ENCODE results near the gene PTPA.

The PTPA gene

DNA sequence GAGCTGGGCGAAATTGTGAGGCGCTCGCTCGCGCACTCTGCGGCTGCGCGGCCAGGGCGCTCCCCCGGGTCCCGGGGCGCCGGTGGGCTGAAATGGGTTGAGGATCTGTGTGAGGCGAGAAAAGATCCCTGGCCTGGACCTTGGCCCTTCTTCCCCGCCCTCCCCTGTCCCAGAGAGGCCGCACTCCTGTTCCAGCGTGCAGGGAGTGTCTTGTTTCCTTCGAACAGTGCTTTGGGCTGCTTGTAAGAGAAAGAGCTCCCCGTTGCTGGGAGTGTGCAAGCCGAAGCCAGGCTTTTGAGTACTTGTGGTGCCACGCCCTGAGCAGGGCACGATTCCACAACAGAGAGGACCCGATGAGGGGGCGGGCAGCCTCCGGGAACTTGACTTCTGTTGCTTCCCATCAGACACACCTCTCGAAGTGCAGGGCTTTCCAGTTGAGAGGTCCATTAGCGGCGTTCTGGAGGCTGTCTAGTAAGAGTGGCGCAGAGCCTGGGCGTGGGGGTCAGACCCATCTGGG lies 29.8 kb upstream of the PTPA start:
- DNase-seq (ENCODE audit: low read depth in 2 of 2): peak; percentile 9 to 16

DNA sequence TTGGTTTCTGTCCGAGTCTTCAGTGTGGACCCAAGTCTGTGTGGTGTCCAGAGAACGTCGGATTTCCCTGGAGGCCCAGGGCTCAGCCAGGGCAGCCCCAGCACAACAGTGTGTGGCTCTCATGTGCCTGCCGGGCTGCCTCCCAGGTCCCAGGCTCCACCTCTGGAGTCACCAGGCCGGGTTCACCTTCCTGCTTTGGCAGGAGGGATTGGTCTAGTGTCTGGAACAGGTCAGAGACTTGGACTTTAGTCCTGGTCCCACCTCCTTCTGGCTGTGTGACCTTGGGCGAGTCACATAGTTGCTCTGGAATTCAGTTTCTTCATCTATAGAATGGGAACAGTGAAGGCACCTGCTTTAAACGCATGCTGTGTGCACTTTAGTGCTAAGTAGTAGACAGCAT lies 27.1 kb upstream of the PTPA start:
- no peak for DNase-seq (ENCODE audit: low read depth in 2 of 2)

DNA sequence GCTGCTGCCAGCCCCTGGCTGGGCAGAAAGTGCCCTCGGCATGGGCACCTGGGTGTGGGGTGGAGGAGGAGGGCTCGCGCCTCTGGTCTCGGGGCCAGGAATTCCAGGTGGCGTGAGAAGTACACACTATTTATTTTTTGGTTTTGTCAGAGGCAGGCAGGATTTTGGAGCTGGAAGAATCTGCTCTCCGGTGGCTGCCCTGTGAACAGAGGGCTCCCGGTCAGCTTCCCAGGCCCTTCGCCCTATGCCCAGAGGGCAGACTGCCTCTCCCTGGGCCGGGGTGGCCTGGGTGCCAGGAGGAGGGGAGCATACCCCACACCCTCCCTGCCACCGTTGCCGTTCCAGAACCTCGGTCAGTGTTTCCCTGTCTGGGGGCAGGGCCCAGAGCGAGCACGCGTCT lies 22.0 kb upstream of the PTPA start:
- no peak for DNase-seq (ENCODE audit: low read depth in 2 of 2)

DNA sequence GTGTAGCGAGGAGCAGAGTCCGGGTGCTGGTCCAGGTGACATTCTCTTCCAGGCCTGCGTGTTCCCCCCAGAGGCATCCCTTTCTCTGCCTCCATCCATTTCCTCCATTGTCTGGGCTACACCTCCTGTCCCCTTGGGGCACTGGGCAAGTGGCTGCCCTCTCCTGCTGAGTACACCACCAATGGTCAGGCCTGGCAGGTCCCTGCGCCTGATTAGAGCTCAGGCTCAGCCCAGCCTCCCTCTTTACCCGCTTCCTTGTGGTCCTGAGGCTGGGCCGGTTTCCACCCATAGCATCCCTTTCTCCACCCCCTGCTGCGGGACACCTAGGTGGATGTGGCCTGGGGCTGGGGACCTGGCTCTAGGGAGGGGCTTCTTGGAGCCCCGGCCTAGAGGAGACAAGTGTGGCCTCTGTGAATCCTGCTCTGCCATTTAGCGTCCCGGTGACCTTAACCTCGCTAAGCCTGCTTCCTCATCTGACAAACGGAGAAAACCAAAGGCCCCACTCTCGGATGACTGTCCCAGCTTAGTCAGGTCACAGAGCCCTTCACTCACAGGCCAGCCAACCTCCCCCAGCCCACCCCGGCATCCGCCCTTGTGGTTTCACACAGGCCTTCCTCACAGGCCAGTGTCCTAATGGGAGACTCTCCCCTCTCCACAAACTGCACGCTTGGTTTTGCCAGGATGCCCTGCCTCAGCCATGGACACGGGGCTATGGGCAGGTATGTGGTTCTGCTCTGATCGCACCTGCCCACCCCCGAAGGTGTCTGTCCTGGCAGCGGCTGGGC lies 17.4 kb upstream of the PTPA start:
- no peak for DNase-seq (ENCODE audit: low read depth in 2 of 2)

DNA sequence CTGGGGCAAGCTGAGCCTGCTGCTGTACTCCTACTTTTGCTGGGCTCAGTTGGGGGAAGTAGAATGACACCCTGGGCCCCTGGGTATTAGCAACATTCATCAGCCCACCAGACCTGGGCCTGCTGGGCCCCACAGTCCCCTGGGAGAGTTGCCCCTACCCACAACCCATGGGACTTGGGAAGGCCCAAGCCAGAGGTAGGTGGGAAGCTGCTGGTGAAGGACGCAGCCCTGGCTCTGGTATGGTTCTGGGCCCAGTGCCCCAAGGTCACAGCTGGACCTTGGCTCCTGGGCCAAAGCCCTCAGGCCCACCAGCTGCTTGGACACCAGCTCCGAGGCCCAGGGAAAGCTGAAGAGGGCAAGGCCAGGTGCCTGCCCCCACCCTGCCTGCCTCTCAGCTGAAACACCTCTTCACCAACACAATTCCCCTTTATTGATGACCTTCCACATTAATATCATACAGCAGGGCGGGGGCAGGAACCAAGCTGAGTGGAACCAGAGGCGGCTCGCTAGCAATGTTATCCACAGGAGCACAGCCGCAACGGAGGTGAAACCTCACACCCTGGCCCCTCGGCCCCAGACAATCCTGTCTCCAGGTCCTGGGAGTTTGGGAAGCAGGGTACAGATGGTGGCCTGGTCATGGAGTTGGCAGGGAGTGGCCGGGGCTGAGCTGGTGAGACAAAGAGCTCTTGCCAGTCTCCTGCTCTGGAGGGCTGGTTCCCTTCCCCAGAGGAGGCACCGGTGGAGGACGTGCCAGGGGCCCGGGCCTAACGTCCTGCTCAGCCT lies 16.6 kb upstream of the PTPA start:
- no peak for DNase-seq (ENCODE audit: low read depth in 2 of 2)

DNA sequence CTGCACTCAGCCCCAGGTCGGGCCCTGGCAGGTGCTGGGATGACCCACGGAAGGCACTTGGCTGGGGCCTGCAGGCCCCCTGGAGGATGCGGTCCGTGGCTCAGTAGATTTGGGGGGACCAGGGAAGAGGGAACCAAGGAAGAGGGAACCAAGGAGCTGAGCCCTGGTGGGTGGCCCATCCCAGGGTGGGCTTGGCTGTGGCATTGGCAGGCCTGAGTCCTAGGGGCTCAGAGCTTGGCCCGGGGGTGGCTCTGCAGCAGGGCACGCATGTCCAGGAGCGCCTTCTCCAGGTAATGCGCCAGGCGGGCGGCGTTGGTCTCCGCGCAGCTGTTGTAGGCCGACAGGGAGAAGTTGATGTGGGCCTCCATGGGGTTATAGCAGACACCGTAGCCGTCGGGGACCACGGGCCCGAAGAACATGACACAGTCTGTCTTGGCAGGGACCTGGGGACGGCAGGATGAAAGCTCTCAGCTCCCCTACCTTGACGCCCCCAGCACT lies 16.0 kb upstream of the PTPA start:
- no peak for DNase-seq (ENCODE audit: low read depth in 2 of 2)

DNA sequence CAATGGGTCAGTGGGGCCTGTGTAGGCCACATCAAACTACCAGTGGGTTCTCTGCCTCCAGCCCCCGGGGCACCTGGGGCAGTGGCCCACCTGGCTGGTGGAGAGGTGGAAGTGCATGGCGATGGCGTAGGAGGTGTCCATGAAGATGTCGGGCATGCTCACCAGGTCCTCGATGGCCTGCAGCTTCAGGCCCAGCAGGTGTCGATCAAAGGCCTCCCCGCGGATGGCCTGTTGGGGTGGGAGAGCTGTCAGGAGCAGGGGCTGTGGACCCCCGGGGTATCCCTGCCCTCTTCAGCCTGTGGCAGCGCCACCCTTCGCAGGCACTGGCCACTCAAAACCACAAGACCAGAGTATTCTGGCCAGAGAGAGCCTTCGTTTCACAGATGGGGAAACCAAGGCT lies 15.3 kb upstream of the PTPA start:
- DNase-seq (ENCODE audit: low read depth in 2 of 2): no peak

DNA sequence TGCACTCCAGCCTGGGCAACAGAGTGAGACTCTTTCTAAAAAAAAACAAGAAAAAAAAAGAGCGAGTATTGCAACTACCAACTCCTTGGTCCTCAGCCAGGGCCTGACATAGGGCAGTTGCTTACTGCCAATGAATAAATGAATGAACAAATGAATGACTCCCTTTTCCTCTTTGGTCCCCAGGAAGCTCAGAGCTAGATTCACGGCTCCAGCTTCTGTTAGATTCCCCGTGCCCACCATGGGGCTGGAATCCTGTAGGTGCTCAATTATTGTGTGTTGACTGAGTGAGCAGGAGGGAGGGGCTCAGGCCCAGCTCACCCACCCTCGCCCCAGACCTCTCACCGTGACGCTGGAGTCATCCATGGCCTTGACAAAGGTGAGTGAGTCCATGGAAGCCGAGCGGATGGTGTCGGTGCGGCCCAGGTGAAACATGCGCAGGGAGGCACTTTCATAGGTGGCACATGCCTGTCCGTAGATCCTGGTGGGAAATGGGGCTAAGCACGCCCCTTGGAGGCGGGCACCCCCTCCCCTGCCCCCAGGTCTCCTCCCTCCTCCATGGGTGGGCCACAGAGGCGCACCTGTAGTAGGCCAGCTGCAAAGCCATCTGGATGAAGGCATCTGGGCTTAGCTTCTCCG lies 13.4 kb upstream of the PTPA start:
- DNase-seq (ENCODE audit: low read depth in 2 of 2): no peak

DNA sequence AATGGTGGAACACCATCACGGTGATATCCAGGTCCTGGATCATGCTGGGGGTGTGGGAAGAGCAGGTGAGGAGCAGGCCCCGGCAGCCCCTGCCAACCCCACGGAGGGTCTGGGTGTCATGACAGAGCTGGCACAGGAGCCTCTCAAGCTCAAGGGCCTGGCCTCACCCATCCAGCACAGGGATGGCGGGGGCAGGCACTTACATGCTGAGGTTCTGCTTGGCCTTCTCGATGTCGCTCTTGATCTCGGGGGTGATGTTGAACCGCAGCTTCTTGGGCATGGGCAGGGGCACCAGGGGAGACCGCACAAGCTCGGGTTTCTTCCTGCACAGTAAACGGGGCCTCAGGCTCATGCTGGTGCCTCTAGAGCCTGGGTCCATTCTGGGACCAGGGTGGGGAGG lies 12.9 kb upstream of the PTPA start:
- DNase-seq (ENCODE audit: low read depth in 2 of 2): no peak

DNA sequence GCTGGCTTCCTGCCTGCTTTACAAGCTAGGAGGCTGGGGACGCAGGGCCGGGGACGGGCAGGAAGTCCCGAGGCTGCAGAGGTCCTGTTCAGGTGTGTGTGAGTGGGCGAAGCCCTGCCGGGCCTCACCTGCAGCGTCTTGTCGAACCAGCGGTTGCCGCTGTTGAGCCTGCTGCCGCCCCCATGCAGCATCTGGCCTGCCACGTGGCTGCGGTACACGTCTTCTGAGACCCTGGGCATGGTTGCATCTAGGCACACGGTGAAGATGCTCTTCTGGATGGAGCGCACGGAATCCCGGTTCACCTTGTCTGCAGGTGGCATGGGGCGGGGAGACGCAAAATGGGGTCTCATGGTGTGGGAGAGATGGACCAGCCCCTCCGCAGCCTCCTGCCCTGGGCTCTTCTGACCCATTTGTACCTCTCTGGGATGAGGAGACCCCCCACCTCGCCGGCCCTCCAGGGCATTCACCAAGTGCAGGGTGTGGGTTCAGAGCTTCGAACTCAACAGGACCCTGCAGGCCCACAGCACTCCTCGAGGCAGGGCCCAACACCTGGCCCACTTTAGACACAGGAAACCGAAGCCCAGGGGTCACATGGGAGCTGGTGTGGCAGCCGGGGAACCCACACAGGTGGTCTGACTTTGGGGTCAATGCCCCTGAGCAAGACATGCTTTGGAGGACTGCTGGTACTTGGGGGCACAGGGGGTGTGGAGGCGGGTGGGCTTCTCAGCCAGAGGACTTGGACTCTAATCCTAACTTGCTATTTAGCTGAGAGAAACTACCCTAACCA lies 10.6 kb upstream of the PTPA start:
- no peak for DNase-seq (ENCODE audit: low read depth in 2 of 2)

DNA sequence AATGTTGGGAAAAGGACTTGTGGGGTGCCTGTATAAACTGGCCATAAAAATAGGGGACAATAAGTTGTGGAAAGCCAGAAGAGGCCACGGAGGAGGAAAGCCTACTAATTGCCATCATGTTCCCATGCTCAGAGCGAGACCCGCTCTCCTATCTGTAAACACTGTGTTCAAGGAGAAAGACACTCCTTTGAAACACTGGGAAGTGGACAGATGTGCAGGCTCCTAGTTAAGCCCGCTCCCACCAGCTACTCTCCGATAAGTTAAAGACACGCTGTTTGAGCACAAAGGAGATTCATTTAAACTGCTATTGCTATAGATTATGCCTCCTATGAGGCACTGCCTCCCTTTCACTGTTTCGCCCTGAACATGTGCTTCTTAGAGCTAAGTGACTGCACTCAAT lies 9.9 kb upstream of the PTPA start:
- no peak for DNase-seq (ENCODE audit: low read depth in 2 of 2)

DNA sequence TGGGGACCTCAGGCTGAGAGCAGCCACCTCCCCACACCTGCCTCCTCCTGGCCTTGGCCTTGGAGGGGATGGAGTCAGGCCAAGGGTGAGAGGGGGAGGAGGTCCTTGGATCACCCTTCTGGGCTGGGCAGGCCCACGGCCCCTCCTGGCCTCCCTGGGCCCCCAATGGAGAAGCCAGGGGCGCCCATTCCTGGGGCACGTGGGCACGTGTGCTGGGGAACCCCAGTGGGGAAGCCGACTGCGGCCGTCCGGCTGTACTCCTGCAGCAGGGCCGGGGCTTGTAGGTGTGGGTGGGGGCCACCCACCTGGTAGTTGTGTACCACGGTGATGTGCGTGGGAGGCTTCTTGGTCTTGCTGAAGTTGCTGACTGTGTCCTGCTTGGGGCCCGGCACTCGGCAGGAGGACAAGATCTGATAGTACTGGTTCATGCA lies 9.1 kb upstream of the PTPA start:
- no peak for DNase-seq (ENCODE audit: low read depth in 2 of 2)

DNA sequence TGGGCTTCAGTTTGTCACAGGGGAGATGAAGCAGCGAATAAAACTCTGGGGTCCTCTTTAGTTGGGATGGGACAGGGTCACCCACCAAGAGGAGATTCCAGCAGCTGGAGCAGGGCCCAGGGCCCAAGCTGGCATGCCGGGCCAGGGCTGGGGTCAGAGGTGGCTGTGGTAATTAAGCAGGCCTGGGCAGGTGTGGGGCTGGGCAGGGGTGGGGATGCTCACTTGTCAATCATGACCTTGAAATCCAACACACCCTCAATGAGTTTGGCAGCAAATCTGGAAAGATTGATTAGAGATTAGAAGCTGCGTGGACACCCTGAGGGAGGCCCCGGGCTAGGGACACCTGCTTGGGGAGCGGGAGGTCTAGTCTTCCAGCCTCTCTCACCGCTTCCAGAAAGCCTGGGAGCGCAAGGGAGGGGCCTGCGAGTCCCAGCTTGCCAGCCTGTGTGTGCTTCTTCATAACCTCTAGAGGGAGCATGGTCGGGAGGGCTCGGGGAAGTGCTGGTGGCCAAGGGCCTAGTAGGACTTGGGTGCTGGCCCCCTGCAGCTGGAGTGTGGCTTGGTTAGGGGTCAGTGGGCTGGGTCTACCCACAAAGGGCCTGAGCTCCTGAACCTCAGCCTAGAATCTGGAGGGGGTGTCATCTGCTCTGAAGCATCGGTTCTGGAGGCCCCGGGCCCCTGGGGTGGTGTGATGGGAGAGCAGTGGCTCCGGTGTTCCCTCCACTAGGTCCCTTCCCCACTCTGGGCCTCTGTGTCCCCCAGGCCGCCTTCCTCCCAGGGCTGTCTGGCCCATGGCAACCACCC lies 8.2 kb upstream of the PTPA start:
- no peak for DNase-seq (ENCODE audit: low read depth in 2 of 2)

DNA sequence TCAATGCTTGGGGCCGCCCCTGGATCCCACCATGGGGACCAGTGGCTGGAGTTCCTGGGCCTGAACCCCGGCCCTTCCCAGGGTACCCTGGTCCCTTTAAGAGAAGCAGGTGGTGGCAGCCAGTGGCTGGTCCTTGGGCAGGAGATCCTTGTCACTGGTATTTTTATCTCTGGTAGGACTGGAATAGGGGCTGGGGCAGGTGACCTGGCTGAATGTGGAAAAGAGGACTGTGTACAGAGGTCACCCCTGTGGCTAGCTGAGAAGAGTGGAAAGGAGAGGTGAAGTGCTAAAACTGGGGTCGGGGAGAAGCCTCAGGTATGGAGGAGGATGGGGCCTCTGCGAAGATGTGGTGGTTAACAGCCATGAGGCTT lies 7.6 kb upstream of the PTPA start:
- DNase-seq (ENCODE audit: low read depth in 2 of 2): no peak

DNA sequence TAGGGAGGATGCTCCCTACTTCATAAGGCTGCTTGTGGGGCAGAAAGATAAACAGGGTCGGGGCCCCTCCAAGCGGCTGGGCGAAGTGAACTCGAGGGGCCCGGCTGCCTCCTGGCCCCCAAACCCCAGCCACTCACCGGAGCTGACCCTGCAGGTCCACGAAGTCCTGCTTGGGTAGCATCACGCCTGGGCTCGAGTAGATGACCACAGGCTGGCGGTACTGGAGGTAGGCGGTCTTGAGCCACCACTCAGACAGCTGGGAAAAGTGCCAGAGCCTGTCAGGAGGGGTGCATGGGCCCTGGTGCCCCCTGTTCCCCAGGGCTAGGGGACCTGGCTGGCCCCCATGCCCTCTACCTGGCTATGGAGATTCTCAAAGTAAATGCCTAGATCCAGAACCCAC lies 7.2 kb upstream of the PTPA start:
- no peak for DNase-seq (ENCODE audit: low read depth in 2 of 2)

DNA sequence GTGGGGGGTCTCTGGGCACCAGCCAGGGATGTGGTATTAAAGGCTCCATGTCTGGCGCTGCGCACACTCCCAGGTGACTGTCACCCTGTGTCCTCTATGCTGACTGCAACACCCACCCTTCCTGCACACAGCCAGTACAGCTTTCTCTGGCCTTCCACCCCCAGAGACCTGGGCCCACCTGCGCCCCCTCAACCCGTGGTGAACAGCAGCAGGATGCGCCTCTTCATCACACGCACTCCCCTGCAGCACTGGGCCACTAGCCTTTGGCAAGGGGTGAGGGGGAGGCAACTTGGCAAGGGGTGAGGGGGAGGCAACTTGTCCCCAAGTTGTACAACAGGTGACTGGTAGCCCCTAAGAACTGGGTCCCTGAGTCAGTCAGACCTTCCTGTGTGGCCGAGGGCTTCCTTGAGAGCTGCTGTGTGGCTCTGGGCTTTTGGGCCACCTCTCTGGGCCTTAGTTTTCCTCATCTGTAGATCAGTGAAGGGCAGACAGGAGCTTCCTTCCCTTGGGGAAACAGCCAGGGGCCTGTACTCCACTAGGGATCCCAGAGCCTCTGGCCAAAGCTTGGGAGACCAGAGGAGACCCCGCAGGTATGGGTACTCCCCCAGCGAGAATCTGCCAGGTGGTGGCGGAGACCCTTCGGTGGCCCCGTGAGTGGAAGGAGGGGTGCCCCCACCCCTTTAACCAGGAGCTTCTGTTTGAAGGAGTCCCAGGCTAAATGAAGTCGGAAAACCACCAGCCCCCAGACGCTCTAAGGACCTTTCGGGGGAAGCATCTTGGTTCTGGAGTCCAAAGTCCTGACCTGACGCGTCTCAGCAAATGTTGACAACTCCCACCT lies 5.1 kb upstream of the PTPA start:
- DNase-seq (ENCODE audit: low read depth in 2 of 2): no peak

DNA sequence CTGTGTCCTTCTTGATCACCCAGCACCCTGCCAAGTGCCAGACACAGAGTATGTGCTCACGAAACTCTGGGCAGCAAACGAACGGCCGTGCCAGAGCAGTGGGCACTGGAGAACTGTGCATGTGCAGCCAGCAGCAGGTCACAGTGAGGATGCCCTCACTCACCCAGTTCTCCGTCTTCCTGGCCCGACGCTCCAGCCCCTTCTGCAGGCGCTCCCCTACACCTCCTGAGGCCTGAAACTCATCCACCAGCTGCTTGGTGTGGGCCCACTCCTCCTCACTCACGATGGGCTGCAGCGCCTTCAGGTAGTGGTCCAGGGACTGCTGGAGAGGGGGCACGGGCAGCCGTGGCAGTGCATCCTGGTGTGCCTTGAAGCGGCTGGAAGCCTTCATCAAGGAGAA lies 3.6 kb upstream of the PTPA start:
- DNase-seq (ENCODE audit: low read depth in 2 of 2): no peak

DNA sequence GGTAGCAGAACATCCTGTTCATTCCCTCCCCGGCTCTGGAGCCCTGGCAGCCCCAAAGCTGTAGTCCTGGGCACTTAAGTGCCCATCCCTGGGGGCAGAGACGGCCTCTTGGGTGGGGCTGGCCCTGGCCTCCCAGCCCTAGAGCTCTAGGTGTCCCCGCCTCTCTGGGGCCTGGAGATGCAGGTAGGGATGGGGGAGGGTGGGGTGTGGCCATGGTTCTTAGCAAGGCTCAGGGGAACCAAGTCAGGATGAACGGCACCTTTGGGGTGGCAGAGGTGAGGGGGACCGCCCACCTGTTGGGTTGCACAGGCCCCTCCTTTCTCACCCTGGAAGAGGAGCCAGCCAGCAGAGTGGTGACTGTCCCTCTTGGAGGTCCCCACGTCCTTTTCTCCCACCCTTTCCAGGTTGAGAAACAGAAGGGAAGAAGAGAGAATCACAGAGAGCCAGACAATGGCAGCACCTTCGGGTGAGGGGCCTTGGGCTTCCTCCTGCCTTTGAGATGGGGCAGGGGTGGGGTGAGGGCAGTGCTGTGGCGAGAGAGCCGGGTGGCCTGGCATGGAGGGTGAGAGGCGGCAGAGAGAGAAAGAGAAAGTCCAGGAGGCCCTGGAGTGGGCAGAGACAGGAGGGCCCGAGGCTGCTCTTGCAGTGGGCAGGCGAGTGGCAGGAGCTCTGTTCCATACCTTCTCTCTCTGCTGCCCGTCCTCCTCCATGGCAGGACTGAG lies 3.0 kb upstream of the PTPA start:
- DNase-seq (ENCODE audit: low read depth in 2 of 2): no peak

DNA sequence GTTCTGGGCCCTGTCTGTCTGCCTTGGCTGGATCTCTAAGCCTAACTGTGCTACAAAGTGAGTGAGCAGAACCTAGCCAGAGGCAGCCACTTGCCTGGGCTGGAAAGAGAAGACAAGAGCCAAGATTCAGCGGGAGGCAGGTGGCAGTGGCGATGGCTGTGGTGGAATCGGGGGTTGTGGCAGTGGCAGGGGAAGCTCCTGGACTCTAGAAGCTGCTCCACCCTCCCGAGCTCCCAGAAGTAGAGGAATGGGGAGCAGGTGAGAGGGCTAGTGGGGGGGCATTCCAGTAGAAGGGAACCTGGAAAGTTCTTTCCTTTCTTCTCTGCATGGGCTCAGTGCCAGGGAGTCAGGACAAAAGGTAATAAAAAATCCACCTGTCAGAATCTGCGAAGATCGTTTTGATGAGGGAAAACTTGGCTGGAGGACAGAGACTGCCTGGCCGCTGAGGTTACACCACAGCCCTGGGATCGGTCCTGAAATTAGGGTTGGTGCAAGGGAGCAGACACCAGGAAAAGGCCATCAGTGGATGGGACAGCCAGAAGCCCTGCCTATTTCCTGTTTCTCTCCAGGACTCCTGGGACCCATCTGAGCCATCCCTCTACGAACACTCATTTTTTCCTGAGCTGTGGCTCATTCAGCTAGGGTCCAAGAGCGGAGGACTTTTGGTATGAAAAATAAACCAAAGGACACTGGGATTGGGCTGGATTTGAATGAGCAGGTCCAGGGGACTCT lies 2.2 kb upstream of the PTPA start:
- DNase-seq (ENCODE audit: low read depth in 2 of 2): no peak

Measured in stimulated activated CD4-positive, alpha-beta T cell treated with anti-CD3 and anti-CD28 coated beads, Interleukin-12 subunit alpha, Interleukin-12 subunit beta, amount 100 ng/mL, for 24 hours (primary cell).